Measurements from ENCODE around the gene ATP10A. TPM values are rescaled to one million over a fixed set of nuclear protein-coding genes. Genes with fewer than 3 reads are reported as not detected.

Gene ATP10A
- total RNA-seq, 6 experiments from 2014 or later, result 31.0 to 39.5 (median 33.9) TPM

GRCh38 chr15:25737218-25737643 lies 125.9 kb downstream of the ATP10A start:
- peaks cover 8% of the 10 kb centered on the region for H3K36me3 Mint-ChIP-seq (ENCODE audit: low read depth)
- H3K4me3 Mint-ChIP-seq, result peak overlapping the region; percentile 12; the same call in 1 of the 2 replicates
- TF ChIP-seq, protein P1, sequence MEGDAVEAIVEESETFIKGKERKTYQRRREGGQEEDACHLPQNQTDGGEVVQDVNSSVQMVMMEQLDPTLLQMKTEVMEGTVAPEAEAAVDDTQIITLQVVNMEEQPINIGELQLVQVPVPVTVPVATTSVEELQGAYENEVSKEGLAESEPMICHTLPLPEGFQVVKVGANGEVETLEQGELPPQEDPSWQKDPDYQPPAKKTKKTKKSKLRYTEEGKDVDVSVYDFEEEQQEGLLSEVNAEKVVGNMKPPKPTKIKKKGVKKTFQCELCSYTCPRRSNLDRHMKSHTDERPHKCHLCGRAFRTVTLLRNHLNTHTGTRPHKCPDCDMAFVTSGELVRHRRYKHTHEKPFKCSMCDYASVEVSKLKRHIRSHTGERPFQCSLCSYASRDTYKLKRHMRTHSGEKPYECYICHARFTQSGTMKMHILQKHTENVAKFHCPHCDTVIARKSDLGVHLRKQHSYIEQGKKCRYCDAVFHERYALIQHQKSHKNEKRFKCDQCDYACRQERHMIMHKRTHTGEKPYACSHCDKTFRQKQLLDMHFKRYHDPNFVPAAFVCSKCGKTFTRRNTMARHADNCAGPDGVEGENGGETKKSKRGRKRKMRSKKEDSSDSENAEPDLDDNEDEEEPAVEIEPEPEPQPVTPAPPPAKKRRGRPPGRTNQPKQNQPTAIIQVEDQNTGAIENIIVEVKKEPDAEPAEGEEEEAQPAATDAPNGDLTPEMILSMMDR (IDR thresholded peaks at IDR 0.05), result no peak
- H3K4me1 Mint-ChIP-seq (ENCODE audit: low read depth), result peaks cover 35% of the 10 kb centered on the region
- DNase-seq, result no peak
- no peaks in the 10 kb centered on the region for H3K9me3 Mint-ChIP-seq
- peaks cover 3% of the 10 kb centered on the region; the same call in 1 of the 2 replicates for H3K27me3 Mint-ChIP-seq (ENCODE audit: insufficient read depth)
- peak overlapping the region; percentile 69 for H3K27ac Mint-ChIP-seq

GRCh38 chr15:25736461-25736860 lies 126.7 kb downstream of the ATP10A start:
- DNase-seq, result no peak
- H3K4me1 Mint-ChIP-seq (ENCODE audit: low read depth), result peaks cover 35% of the 10 kb centered on the region

DNA sequence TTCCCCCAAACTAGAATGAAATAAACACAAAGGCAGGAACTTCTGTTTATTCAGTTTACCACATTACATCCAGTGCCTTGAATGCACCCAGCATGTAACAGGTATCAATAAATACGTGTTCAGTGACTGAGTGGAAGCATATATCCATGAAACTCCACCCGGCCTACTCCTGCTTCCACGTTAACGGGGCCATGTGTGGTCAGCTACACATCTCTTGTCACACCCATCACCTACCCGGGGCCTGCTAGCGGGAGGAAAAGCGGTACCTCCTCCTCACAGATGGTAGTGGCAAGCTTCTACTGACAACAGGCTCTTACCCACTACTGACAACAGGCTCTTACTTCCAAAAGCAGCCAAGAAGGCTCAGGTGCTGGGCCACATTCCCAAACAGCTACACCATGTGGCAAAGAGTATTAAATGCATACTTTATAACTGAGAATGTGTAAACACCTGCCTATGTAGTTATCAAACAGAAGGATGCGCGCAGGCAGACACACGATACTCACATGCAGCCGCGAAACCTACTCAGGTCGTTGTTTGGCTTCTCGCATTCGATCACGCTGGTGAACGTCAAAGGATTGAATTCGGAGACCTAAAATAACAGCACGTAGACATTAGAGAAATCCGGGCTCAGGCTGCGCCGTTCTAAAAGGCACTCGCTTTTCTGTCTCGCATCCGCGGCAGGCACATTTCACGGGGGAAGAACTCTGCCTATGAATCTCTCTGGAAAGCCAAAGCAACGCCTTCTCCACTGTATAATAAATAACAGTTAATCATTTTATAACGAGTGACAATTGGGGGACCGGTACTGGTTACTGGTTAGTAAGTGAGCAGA lies 127.4 kb downstream of the ATP10A start:
- no peak for DNase-seq
- TF ChIP-seq, protein P1 (IDR thresholded peaks at IDR 0.05), result no peak
- Mint-ChIP-seq H3K9me3 (no peaks in the 10 kb centered on the region), H3K36me3 (ENCODE audit: low read depth) (peaks cover 12% of the 10 kb centered on the region), H3K27ac (peak overlapping the region; percentile 69), H3K27me3 (ENCODE audit: insufficient read depth) (peaks cover 3% of the 10 kb centered on the region; the same call in 1 of the 2 replicates), H3K4me3 (no peak overlapping the region), H3K4me1 (ENCODE audit: low read depth) (peaks cover 35% of the 10 kb centered on the region)

More at GRCh38 chr15:25736461-25736860, 126.7 kb downstream of the ATP10A start:
- Mint-ChIP-seq H3K9me3 (no peaks in the 10 kb centered on the region), H3K36me3 (ENCODE audit: low read depth) (peaks cover 12% of the 10 kb centered on the region), H3K4me3 (peak overlapping the region; percentile 25), H3K27ac (peak overlapping the region; percentile 69), H3K27me3 (ENCODE audit: insufficient read depth) (peaks cover 3% of the 10 kb centered on the region; the same call in 1 of the 2 replicates)
- TF ChIP-seq, protein P1 (IDR thresholded peaks at IDR 0.05), result no peak

DNA sequence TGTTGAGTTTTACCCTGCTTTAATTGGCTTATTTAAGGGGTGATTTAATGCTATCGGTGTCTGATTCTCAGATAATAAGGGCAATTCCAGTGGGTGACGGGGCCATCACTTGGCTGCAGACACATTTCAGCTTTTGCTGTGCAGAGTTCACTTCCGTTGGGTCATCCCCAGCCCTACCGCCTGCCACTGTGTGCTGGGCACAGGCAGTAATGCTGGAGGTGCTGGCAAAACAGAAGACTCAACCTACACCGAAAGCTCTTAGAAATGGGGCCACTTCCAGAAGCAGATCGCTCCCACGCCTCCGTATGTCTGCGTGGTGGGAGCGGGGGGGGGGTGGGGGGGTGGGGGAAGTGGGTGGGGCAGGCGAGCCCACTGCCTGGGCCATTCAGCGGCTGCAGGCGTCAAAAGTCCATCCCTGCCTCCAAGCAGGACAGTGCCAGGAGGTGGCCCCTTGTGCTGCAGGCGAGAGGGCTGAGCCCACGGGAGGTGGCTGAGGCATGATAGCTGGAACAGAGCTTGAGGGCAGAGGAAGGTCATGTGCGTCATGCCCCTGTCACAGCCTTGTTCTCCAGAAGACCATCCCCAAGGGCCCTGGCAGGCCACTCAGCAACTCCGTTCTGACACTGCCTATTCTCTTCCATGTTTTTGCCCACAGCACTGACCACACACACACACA lies 128.3 kb downstream of the ATP10A start:
- Mint-ChIP-seq H3K9me3 (no peaks in the 10 kb centered on the region), H3K4me1 (ENCODE audit: low read depth) (peaks cover 33% of the 10 kb centered on the region), H3K36me3 (ENCODE audit: low read depth) (peaks cover 12% of the 10 kb centered on the region), H3K27ac (no peak overlapping the region), H3K27me3 (ENCODE audit: insufficient read depth) (no peaks in the 10 kb centered on the region), H3K4me3 (no peak overlapping the region)
- DNase-seq, result no peak
- TF ChIP-seq, protein P1 (IDR thresholded peaks at IDR 0.05), result no peak

- TF ChIP-seq, protein P1 (IDR thresholded peaks at IDR 0.05), result no peak; the same call in 1 of the 2 replicates
- peaks cover 16% of the 10 kb centered on the region for H3K36me3 Mint-ChIP-seq (ENCODE audit: low read depth)
- no peaks in the 10 kb centered on the region for H3K9me3 Mint-ChIP-seq
- peaks cover 26% of the 10 kb centered on the region for H3K4me1 Mint-ChIP-seq (ENCODE audit: low read depth)
- DNase-seq, result no peak
- peak overlapping the region; percentile 18; the same call in 1 of the 2 replicates for H3K27ac Mint-ChIP-seq
- no peak overlapping the region for H3K4me3 Mint-ChIP-seq
- no peaks in the 10 kb centered on the region for H3K27me3 Mint-ChIP-seq (ENCODE audit: insufficient read depth)
Measured at GRCh38 chr15:25733856-25734679, 129.1 kb downstream of the ATP10A start.
